ENCODE results near the gene CD164L2.

DNA sequence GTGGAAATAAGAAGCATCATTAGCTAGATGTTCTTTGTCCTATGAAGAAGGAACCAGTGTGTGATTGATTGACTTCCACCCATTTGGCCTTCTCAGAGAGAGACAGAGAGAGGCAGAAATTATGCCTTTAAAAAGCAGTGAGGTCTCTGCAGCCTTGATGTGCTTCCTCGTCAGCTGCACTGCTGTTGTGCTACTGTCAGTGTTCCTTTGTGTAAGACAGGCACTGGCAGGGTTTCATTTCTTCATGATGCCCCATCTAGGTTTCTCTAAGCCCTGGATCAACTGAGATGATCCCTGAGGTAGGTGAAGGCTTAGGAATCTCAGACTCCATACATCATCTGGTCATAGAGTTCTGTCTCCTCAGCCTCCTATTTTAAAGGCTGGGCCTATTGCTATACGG, 44.2 kb upstream of the CD164L2 start:
- TF ChIP-seq CTCF (conservative IDR thresholded peaks at IDR 0.05 in 1 of 2, IDR thresholded peaks at IDR 0.05 in 1 of 2; ENCODE audit: extremely low read depth in 1 of 2, insufficient read depth in 1 of 2, low read depth in 1 of 2, low read length in 2 of 2): no peak
- TF ChIP-seq EZH2 (IDR thresholded peaks at IDR 0.05; ENCODE audit: borderline replicate concordance, low read length): no peak

All from mammary epithelial cell (primary cell).